G401.6 (cell line): ENCODE results near the gene TSHB.

Experiments
- FAIRE-seq: peaks from 2 replicates; lab custom pipeline; 2012; peaks lifted over from hg19 to GRCh38; lab: Jason Lieb, UNC

TSHB gene

DNA sequence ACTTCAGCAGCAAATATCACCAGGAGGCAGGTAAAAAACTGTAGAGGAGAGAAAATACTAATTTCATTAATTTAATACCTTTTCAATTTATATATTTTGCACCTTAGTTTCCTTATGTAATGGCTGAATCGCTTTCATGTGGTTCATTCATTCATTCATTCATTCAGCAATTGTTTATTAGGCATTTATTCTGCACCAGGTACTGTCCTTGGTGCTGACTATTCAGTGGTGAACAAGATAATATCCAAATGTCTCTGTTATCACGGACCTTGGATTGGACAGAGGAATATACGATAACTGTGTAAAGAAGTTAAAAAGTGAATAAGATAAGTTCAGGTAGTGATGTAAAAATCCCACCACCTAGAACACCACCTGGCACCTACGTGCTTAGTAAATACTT is 30.9 kb downstream of the TSHB start:
- FAIRE-seq = no peak

DNA sequence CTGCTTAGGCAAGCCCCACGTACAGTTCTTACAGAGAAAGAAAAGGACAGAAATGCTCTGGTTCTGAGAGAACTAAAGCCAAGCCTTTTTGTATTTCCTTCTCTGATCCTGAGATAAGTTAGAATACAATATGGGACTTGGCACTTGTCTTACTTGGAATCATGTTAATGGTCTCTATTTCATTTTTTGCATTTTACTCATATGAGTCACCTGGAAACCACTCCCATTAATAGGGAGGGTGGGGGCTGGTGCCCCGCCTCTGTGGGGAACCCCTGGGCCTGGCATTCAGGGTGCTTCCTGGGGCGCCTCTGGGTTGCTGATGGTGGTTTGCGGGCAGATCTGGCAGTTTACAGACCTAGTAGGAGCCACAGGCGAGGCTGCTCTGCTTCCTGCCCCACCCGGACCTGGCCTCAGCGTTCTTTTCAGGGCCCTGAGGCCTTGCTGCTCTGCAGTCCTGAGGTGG is 32.9 kb downstream of the TSHB start:
- no peak for FAIRE-seq

DNA sequence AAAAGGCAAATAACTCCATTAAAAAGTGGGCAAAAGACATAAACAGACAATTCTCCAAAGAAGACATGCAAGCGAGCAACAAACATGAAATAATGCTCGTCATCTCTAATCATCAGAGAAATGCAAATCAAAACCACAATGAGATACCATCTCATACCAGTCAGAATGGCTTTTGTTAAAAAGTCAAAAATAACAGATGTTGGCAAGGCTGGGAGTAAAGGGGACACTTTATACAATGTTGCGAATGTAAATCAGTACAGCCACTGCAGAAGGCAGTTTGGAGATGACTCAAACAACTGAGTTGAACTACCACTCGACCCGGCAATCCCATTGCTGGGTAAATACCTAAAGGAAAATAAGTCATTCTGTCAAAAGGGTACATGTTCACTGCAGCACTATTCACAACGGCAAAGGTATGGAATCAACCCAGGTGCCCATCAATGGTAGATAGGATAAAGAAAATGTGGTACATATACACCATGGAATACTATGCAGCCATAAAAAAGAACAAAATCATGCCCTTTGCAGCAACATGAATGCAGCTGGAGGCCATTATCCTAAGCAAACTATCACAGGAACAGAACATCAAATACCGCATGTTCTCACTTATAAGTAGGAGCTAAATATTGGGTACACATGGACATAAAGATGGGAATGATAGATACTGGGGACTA is 33.7 kb downstream of the TSHB start:
- FAIRE-seq = no peak

DNA sequence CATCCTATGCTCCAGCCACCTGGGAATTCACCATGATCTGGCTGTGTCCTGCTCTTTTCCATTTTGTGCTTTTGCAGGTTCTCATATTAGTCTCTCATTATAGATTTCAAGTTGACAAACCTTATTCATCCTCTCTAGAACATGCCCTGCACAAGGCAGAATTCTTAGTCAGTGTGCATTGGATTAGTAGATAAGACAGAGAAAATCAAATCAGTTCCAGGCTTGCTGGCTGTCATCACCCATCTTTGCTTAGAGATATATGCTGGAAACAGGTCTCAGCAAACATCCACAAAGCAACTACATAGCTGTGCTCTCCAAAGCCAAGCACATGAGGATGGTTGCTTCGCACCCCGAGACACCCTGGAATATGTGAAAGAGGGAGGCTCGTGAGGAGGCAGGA is 34.8 kb downstream of the TSHB start:
- FAIRE-seq = no peak

DNA sequence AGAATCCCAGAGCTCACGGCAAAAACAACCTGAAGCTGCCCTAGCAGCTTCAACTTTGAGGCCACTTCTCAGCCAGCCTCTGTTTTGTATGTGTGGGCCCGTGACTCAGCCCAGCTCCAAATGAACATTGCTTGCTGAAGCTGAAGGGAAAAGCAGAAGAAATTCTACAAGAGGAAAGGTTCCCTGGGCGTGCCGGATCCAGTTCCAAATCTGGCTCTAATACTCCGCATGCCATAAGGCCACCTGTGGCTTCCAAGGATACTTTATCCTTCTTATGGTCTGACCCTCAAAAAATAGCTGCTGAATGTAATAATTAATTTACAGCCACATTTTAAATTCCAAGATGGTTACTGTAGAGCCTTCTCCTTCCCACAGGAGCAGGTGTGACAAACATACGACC is 35.4 kb downstream of the TSHB start:
- no peak for FAIRE-seq

DNA sequence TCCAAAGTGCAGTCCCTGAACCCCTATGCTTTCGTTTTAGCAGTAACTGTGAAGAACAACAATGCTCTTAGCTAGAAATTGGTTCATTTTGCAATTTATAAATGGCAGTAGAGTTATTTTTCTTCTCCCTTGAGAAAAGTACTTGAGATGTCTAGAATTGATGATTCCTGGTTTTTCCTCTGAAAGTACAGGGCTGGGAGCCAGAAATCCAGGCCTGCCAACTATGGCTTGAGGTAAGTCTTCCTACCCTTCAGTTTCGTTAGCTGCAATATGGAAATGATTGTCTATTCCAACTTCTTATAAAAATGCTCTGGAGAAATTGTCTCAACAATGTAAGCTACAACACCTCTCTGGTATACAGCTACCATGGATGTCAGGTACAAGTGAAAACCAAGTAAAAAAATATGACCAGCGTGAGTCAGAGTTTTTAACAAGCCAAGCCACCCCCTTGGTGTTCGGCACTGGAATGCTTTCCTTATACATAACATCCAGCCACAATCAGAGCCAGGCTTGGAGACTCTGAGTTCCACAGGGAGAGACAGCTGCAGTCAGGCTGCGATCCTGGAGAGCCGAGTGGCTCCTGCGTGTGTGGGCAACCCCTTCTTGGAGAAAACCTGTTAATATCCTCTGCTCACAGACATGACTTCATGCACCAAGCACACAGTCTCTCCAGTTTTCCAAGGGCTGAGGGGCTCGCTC is 37.7 kb downstream of the TSHB start:
- FAIRE-seq = no peak

DNA sequence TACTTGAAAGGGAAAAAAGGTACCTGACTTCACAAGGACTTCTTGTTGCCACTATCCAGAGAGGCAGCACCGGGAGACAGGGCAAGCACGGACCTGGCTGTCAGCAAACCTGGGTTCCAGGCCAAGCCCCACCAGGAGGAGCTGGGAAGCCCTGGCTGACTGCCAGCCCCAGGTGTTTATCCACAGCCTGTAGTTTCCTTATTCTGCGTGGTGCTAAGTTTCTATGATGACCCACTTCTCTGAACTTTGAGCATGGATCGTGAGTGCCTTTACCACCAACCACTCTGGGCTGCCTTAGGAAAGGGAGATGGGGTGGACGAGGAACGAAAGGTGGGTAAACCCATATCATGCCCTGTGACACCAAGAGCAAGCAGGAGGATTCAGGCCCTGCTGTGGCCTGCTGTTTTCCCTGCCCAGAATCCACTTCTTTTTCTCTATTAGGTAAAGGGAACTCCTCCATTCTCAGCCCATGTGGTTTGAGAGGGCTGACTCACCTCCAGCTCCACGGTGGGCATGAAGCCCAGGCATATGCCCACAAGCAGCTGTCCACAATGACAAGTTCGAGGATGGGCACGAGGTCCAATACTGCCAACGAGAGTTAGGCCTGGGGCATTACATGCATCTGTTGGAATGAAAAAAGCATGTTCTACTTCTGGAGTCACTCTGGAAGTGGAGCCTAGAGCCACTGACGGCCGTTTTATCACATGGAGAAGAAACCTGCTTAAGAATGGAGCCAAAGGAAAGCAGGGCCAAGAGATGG is 39.4 kb downstream of the TSHB start:
- FAIRE-seq = no peak

DNA sequence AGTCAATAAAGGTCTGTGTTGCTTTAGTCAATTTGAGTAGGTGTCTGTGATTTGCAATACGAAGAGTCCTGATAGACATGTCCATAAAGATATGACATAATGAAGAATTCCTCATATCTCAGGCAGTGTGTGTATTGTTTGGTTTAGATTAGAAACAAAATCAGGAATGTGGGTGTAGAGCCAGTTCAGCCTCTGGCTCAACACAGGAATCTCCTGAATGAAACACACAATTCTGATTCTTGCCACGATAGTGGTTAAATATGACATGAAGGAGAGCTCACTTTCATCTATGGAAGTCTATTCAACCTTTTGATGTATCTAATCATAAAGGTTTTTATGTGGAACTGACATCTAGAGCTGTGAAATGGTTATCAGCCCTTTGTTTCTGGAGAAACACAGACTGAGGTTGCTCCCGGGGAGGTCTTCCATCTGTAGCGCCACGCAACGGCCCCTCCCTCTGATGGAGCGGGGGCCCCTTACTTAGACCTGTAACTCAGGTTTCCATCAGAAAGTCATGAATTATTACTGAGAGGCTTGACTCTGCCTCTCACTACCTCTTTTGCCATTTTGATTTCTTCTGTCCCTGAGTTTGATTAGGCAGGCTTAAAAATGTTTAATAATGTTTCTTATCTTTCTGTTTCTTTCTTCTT is 40.2 kb downstream of the TSHB start:
- no peak for FAIRE-seq

DNA sequence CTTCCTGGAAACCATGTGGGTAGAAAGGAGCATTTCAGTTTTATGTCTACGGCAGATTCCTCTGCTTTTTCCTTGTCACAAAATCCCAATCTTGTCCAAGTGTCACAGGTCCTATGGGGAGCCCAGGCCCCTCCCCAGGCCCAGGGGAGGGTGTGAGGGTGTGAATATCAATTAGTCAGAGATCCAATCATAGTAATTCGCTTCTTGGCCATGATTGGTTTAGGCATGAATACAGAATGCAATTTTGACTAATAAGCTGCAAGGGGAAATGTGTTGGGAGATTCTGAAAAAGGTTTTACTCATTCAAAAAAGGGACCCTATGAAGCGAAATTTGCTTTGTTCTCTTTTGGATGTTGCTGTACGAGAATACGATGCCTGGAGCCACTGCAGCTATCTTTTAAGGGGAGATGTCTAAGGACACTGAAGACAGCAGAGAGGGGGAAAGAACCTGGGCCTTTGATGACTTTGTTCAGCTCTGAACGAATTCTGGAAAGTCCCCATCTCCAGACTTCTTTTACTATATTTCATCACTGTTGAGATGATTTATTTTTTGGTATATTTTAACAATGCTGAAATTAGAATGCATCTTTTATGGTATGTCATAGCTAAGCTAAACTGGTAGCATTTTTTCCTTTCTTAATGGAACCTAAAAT is 41.5 kb downstream of the TSHB start:
- no peak for FAIRE-seq

DNA sequence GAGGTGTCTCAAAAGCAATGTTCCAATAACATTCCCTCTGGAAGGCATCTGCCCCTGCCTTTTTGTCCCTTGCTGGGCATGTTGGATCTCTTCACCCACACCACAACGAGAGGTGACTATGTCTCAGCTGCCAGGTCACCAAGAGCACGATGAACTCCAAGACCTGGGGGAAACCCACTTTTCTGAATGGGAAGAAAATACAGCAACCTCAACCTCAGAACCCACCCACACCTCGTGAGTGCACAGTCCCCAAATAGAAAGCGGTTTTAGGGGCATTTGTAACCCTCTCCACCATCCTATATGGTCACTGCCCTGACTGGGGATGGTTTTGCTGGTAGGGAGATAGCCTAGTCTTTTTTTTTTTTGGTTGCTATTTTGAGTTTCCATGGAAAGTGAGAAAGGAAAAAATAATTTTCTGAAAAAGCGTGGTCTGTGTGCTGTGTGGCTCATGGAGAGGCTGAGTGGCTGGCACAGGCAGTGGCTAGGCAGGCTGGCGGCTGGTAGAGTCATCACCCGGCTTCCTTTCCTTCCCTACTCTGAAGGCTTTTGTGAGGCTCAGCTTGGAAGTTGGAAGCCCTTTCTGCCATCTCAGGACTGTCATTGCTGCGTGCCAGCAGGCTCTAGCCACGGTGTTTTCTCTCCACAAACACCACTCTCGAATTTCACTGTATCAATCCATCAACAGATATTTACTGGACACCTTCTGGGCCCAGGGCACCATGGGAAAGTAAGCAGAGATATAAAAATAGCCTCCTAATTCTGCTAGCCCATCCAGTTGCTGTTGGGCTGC is 43.9 kb downstream of the TSHB start:
- no peak for FAIRE-seq

DNA sequence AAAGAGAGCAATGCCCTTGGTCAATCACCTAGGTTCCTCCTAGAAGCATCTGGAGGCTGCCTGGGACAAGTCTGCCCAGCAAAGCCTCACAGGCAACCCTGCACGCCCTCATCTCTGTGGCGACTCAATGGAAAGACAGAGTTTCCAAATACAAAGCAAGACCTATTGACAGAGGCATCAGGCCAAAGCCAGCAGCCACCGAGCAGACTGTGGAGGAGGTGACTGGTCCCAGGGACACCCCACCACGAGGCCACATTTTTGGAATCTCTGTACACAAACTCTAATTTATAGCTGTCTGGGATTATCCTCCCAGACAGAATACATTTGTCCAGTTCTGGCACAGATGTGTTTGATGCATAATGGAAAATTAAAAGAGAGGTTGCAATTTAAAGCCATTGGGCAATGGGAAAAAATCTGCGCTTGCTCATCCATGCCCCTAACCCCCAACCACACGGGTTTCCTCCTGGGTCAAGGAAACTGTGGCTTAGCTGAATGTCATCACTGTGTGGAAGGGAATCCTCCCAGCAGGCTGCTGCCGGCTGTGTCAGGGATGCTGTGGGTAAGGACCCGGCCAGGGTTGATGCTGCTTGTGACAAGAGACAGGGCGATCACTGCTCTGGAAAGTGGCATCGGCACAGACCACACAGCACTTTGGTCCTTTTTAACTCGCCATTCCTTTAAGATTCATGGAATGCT is 45.4 kb downstream of the TSHB start:
- FAIRE-seq = no peak

DNA sequence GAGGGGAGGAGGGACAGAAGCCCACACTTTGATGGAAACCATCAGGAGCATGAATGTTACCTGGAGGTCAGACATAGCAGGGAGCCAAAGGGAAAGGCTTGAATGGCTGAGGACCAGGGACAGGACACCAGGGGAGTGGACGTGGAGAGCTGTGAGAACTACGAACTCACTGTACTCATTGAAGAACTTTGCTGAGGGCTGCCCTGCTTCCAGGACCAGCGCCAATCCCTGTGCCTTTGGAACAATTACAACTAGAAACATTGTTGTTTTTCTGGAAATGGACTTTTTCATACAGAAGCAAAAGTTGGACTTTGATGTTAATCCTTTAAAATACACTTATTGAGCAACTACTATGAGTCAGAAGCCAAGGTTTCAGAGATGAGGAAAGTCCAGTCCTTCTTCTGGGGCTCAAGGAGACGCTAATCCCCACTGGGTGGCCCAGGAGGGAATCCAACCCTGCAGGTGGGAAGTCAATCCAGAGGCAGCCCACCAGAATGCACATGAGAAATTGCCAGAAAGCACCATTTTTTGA is 46.8 kb downstream of the TSHB start:
- no peak for FAIRE-seq

DNA sequence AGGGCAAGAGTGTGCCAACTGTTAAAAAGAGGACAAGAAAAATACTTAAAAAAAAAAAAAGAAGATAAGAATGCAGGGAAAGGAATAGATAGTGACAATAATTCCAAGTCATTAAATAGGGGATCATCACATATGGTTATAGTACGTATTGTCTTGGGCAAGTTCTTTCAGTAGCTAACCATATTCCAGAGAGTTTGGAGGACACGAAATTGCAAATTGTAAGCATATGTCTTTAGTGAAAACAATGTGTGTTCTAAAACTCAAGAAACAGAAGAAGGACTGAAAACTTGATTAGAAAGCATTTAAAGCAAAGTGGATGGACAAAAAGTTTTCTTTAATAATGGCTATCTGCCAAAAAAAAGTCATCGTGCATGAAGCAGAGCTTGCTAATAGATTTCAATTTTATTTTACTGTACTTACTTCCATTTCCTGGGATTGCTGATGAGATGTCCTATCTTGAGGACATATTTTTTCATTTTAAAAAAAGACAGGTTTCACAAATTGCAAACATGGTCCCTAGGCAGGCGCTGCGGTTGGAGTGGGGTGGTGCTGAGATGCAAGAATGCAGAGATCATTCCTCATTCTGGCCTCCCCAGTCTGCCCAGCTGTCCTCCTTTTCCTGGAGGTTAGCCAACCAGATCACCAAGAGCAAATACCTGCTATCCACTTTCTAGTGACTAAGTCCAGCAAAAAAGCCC is 47.8 kb downstream of the TSHB start:
- FAIRE-seq = no peak

DNA sequence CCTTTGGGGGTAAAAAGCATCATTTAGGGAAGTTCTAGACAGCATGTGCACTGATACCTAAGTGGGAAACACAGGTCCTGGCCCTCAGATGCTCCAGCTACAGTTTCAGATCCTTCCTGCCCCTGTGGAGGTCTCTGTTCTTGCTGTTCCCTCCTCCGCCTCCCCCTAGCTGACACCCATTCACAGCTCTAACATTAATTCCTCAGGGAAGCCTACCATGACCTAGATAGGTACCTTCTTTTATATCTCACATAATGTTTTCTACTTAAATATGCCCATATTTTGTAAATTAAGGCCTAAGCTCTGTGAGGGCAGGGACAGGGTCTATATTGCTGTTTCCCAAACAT is 48.3 kb downstream of the TSHB start:
- no peak for FAIRE-seq

DNA sequence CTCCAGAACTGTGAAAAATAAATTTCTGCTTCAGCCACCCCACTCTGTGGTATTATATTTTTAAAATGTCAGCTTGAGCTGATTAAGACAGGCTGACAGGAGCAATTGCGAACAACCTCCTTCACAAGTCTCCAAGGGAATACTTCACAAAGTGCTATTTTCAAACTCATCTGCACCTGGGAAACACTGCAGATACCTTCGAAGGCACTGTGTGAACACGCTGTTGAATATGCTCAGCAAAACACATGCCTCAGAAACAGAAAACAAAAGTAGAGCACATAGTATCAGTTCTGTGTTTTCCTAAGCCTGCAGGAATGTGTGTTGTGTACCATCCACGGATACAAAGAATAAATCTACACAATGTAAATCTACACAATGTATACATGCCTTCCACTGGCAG is 49.1 kb downstream of the TSHB start:
- FAIRE-seq = no peak

DNA sequence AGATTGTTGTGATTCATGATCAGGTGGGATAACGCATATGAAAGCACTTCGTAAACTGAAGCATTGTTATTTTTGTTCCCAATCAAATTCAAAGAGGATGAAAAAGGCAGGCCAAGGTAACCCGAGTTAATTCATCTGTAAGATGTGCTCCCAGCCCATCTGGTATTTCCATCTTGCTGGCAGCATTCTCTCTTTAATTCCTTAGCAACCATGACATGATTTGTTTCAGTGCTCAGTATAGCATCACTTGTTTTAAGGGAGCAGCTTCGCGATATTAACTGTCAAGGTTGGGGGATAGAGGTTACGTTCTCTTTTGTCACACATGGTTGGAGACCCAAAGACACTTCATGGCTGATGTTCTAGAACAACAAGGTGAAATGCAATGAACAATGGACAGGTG is 53.3 kb downstream of the TSHB start:
- FAIRE-seq = no peak
